Measurements from ENCODE around the gene PLAU.
"Not testable (repeated sequence)": the region's sequence is repeated elsewhere in the genome, so short reads cannot be mapped to it uniquely, and the experiment has no call there.

The PLAU gene

DNA sequence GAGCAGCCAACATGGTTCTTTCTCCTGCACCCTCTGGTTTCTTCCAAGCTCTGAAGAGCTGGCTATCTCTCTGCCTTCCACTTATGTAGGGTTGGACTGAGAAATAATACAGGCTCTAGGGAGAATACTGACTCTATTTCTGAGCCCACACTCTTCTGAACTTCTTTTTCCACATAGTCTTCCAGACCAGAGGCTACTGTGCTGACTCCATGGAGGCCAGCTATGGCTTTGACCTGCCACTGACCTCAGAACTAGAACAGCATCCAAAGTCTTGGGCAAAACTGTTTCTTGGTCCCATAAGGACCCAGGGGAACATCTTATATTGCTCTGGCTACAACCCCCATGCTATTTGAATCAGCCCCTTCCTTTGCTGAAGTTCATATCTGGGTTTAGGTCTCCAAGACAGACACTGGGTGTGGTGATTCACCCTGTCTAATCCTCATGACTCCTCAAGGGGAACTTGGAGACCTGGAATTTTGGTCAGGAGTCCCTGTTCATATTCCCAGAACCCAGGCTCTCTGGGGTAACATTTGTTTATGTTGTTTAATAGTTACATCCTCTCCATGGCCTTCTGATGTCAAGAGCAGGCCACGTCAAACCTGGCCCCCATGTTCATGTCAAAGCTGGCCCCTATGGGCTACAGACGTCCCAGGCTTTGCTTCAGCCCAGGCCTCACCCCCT lies 12.1 kb upstream of the PLAU start:
- no peak for DNase-seq (ENCODE audit: low read depth)

- DNase-seq (ENCODE audit: low read depth) = no peak
Observed at GRCh38 chr10:73899423-73899822, 11.5 kb upstream of the PLAU start.

- DNase-seq (ENCODE audit: low read depth) = no peak
Observed at GRCh38 chr10:73900064-73900463, 10.9 kb upstream of the PLAU start.

DNA sequence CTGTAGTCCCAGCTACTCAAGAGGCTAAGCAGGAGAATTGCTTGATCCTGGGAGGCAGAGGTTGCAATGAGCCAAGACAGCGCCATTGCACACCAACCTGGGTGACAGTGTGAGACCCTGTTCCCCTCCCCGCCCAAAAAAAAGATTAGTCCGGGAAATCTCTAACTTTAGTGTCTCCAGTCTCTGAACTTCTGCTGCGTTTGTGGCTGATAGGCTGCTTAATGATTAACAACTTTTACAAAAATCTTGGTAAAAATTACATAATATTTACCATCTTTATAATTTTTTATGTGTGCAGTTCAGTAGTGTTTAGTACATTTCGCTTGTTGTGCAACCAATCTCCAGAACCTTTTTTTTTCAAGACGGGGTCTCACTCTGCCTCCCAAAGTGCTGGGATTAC lies 9.7 kb upstream of the PLAU start:
- DNase-seq (ENCODE audit: low read depth) = no peak

DNA sequence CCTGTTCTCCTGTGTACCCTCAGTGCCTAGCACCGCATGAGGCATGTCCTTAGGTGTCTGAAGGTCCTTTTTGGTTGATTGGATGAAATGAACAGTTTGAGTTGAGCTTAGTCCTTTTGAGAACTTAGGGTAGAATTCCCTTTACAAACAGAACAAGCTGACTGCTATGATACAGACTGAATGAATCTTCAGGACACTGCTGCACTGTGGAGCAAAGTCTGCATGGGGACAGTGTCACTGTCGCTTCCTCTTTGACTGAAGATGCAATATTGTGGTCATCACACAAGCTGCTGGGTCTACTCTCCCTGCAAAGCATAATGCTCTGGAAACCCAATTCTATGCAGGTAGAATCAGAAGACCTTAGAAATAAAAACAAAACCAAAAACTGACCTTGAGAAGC lies 8.6 kb upstream of the PLAU start:
- no peak for DNase-seq (ENCODE audit: low read depth)

DNA sequence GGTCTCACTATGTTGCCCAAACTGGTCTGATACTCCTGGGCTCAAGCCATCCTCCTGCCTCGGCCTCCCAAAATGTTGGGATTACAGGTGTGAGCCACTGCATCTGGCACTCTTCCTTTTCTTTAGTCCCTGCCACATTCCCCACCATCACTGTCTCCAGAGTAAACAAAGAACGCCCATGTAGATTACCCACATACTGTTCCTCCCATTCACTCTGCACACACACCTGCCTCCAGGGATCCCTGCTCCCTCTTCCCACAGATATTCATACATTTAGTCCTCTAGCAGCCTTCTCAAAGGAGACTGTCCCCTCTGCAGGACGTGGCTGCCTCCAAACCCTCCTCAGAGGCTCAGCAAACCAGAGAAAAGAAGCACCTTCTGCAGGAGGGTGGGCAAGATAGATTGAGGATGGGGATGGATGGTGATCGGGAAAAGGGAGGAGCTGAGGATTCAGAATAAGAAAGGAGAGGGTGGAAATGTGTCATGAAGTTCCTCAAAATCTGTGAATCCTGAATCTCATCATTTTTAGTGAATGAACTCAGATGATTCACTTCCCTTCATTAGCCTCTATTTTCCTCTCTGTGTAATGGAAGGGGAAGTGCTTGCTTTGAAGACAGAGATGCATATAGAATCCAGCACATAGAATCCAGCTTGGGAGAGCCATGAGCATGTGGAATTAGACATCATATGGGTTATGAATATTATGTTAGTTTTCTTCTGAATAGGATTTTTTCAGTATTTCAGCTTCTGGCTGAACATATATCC lies 5.5 kb upstream of the PLAU start:
- no peak for DNase-seq (ENCODE audit: low read depth)

DNA sequence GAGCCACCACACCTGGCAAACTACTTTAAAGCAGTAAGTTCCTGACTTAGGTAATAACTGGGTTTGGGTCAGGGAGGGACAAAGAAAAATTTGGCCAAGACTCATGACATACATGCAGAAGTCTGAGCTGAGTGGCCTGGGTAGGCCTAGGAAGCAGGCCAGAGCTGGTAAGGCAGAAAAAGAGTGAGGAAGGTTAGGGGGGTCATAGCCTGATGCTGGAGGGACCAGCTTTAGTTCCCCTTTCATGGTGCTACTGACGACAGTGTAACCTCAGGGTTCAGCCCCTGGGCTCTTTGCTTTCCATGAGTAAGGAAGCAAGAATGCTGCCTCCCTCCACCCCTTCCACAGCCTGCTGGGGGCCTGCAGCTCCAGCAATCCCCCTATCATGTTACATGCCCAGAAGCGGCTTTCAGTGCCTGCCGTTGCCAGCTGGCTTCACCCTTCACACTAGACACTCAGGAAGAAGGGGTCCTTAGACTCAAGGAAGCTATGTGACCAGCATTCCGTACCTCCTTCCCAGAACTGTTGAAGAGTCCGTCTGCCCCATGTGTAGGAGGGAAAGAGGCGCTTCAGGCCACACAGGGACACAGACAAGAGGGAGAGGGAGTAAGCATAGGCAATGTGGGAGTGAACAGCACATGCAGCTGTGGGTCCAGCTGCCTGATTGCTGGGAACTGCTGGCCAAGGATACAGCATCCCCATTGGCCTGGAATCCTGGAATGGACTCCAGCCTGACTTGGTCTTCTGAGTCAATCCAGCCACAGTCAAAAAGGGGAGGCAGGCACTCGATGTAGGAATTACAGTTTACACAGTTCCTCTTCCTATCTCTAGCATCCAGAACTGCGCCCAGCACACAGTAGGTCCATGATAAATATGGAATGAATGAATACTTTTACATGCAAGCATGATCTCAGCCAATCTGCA lies 4.1 kb upstream of the PLAU start:
- DNase-seq (ENCODE audit: low read depth) = no peak

GRCh38 chr10:73907841-73908517 lies 3.0 kb upstream of the PLAU start:
- no peak for DNase-seq (ENCODE audit: low read depth)

DNA sequence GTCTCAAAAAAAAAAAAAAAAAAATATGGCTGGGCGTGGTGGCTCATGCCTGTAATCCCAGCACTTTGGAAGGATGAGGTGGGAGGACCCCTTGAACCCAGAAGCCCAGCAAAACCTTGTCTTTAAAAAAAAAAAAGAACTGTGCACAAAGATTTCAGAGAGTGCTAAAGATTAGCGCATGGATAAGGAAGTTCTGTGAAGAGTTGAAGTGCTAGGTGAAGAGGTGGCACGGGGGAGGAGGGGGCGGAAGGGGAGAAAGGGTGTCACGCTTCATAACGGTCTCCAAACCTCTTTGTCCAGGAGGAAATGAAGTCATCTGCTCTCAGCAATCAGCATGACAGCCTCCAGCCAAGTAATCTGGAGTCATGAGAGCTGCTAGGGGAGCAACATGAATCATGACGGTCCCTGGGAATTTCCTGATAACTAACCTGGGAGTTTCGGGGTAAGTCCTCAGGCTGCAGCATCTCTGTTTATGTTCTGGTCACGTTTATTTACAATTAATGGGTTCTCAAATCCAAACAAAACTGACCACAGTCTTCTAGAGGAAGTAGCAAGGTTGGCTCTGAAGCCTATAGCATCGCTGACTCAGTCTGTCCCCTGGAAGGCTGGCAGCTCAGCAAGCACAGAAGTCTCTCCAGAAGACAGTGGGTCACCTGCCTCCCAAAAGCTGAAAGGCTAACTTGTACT lies 1.9 kb upstream of the PLAU start:
- peak; percentile 40 for DNase-seq (ENCODE audit: low read depth)

GRCh38 chr10:73909540-73910115 lies 1.3 kb upstream of the PLAU start:
- DNase-seq (ENCODE audit: low read depth) = no peak

DNA sequence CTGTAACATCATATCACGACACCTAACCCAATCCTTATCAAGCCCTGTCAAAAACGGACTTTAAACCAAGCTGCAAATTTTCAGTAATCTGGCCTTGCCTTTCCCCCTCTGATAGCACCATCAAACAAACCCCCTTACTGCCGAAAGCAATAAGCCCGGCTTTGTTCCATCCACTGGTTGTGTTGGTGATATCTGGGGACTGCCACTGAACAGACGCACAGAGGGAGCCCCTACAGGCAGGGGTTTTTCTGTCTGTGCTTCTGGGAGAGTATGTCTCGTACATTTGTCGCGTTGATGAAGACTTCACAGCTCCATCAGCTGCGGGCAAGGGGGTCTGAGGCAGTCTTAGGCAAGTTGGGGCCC lies 550 bp upstream of the PLAU start:
- no peak for DNase-seq (ENCODE audit: low read depth)

GRCh38 chr10:73911553-73912004 lies 647 bp downstream of the PLAU start:
- DNase-seq (ENCODE audit: low read depth) = no peak

- no peak for DNase-seq (ENCODE audit: low read depth)
Observed at GRCh38 chr10:73914036-73914435, 3.1 kb downstream of the PLAU start.

DNA sequence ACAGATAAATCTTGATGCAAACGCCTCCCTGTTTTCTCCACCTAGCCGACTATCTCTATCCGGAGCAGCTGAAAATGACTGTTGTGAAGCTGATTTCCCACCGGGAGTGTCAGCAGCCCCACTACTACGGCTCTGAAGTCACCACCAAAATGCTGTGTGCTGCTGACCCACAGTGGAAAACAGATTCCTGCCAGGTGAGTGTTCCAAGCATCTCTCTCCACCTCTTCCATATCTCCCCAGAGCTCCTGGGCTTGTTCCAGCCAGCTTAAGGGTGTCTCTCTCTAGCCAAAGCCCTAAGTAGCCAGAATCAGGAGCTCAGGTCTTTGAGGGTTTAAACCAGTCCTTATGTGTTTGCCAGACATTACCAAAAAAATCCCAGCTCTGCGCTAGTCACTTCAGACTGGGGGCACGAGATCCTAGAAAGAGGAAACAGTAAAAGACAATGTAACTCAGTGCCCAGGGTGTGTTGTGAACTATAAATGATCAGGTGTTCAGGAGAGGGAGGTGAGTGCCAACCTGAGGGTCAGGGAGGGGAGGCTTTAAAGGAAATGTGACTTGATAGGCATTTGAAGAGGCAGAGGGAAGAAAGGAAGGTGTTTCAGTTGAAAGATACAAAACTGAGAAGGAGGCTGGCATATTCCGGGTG lies 4.4 kb downstream of the PLAU start:
- no peak for DNase-seq (ENCODE audit: low read depth)

GRCh38 chr10:73916761-73917470 lies 6.0 kb downstream of the PLAU start:
- DNase-seq (ENCODE audit: low read depth) = no peak

GRCh38 chr10:73917566-73918305 lies 6.8 kb downstream of the PLAU start:
- DNase-seq (ENCODE audit: low read depth) = no peak

DNA sequence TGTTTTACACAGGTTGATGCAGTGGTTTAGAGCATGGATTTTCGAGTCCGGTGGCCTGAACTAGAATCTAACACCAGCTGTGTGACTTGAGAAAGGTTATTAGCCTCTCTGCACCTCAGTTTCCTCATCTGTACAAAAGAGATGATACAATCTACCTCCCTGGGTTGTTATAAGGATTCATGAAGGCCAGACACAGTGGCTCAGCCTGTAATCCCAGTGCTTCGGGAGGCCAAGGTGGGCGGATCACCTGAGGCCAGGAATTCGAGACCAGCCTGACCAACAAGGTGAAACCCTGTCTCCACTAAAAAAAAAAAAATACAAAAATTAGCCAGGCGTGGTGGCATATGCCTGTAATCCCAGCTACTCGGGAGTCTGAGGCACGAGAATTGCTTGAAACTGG lies 8.5 kb downstream of the PLAU start:
- not testable (repeated sequence) for DNase-seq (ENCODE audit: low read depth)

DNA sequence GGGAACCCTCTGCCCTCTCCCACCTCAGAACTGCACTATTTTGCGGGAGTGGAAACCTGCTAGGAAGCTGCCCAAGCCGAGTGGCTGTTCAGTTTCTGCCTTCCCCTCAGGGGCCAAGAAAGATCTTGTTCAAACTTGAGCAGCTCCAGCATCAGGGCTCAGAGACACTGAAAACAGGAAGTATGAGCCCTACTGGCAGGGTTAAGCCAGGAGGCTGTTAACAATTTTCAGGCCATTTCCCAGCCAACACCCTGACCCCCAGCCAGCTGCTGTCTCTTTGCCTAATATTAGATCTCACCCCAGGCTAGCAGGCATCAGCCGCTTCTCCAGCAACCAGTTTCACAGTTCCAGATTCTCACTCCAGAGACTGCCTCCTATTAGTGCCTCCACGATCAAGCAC lies 9.2 kb downstream of the PLAU start:
- no peak for DNase-seq (ENCODE audit: low read depth)
